ENCODE data around the gene EID3. TPM values are rescaled to one million over a fixed set of nuclear protein-coding genes. Genes with fewer than 3 reads are reported as not detected.

Gene EID3
- 6.3 to 9.3 TPM (median 7.0 TPM) in 5 replicates for total RNA-seq (2022; extraction: Qiagen RNA extraction; ENCODE audit: low read depth)

GRCh38 chr12:104303538-104304151, at the start of gene EID3:
Gene EID3, plus strand, starts transcription at chr12:104303739. Its CDS starts 196 bp downstream, at chr12:104303935.

Other genes with a start within 250 kb of the EID3 start
- 4.4 to 6.1 TPM (median 5.1 TPM) in 5 replicates for gene HCFC2, start 239.2 kb upstream of the EID3 start, total RNA-seq (2022; extraction: Qiagen RNA extraction; ENCODE audit: low read depth)
- gene NFYB, start 165.5 kb upstream of the EID3 start, total RNA-seq (2022; extraction: Qiagen RNA extraction; ENCODE audit: low read depth), result 25.1 to 32.9 TPM (median 26.9 TPM) in 5 replicates
- 850 to 1,127 TPM (median 1,016 TPM) in 5 replicates for gene TXNRD1, start 88.0 kb upstream of the EID3 start, total RNA-seq (2022; extraction: Qiagen RNA extraction; ENCODE audit: low read depth)
- gene CHST11, start 153.2 kb downstream of the EID3 start, total RNA-seq (2022; extraction: Qiagen RNA extraction; ENCODE audit: low read depth), result 10.7 to 28.1 TPM (median 25.9 TPM) in 5 replicates

All from A549 treated with ZK216348 at 1 μM for 4 hours (cell line).